Lower lobe of right lung (tissue), 2 donors: ENCODE measurements around the gene BATF. TPM values are rescaled to one million over a fixed set of nuclear protein-coding genes. Genes with fewer than 3 reads are reported as not detected.

Experiments
- ATAC-seq, 2 donors: fragments of 200-7000 bp; cut with Tn5 transposase; one replicate each; pipeline ENCODE4 v1.9.1; 2020 to 2022; ENCODE audit warnings: mild to moderate bottlenecking in 2 of 2, moderate library complexity in 2 of 2
- DNase-seq: peaks from one replicate; pipeline ENCODE4 v3.0.0-alpha.2; 2020
- H3K27ac ChIP-seq: fragments of 200-600 bp; one replicate; pipeline ENCODE4 v1.8.0; 2022
- H3K27me3 ChIP-seq: fragments of 200-600 bp; one replicate; pipeline ENCODE4 v1.8.0; 2022; ENCODE audit warnings: low read depth
- H3K36me3 ChIP-seq: fragments of 200-600 bp; one replicate; pipeline ENCODE4 v1.8.0; 2022; ENCODE audit warnings: mild to moderate bottlenecking
- H3K4me1 ChIP-seq: fragments of 200-600 bp; one replicate; pipeline ENCODE4 v1.8.0; 2022
- H3K4me3 ChIP-seq: fragments of 200-600 bp; one replicate; pipeline ENCODE4 v1.8.0; 2022; ENCODE audit warnings: mild to moderate bottlenecking
- H3K9me3 ChIP-seq: fragments of 200-600 bp; one replicate; pipeline ENCODE4 v1.8.0; 2022
- intact Hi-C: fragments of 100-400 bp; cut with DNase I; formaldehyde crosslinking; loops from one replicate; pipeline ENCODE4 v1.11.0; 2022
- total RNA-seq: library from RNA; stranded (reverse); fragmentation: NEBNext Ultra II Directional; extraction: Animal tissue kit (Norgen Biotek cat#: 25700); gene quantifications from one replicate; pipeline ENCODE4 v1.2.1, GENCODE V29; 2021
- TF ChIP-seq, protein P1 (sequence below): fragments of 200-600 bp; IDR thresholded peaks from one replicate; pipeline ENCODE4 v1.8.0; 2022; ENCODE audit warnings: antibody characterized with exemption, mild to moderate bottlenecking
- donor health status: DM: no; HTN: yes; CAD: no; lungs with severe emphysema.

BATF gene
- total RNA-seq, 1 donor from 2014 or later, result 6.7 TPM

DNA sequence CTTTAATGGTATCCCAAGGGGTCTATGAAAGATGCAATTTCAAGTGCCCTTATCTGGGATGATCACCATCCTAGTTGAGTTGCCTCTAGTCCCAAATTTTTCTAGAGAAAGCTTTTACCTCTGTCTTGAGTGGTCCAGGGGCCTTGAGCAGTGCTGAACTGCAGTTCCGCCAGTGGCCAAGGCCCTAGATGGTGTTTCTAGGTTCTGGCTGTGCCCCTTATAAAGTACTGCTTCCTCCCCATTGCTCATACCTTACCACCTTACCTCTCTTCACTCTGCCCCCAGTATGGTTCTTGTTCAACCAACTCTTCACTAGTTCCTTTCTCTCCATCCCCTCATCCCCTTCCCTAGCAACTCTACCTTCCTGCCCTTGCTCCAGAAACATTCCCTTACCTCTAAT is 3.7 kb downstream of the BATF start:
- TF ChIP-seq, protein P1, sequence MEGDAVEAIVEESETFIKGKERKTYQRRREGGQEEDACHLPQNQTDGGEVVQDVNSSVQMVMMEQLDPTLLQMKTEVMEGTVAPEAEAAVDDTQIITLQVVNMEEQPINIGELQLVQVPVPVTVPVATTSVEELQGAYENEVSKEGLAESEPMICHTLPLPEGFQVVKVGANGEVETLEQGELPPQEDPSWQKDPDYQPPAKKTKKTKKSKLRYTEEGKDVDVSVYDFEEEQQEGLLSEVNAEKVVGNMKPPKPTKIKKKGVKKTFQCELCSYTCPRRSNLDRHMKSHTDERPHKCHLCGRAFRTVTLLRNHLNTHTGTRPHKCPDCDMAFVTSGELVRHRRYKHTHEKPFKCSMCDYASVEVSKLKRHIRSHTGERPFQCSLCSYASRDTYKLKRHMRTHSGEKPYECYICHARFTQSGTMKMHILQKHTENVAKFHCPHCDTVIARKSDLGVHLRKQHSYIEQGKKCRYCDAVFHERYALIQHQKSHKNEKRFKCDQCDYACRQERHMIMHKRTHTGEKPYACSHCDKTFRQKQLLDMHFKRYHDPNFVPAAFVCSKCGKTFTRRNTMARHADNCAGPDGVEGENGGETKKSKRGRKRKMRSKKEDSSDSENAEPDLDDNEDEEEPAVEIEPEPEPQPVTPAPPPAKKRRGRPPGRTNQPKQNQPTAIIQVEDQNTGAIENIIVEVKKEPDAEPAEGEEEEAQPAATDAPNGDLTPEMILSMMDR, result no peak
- Histone ChIP-seq H3K27ac (no peak overlapping the region), H3K4me3 (no peak overlapping the region), H3K9me3 (no peaks in the 10 kb centered on the region), H3K27me3 (no peaks in the 10 kb centered on the region), H3K4me1 (peaks cover 33% of the 10 kb centered on the region), H3K36me3 (no peaks in the 10 kb centered on the region)
- no peak for DNase-seq
- intact Hi-C loops, result no loop called here
- no peak for ATAC-seq

DNA sequence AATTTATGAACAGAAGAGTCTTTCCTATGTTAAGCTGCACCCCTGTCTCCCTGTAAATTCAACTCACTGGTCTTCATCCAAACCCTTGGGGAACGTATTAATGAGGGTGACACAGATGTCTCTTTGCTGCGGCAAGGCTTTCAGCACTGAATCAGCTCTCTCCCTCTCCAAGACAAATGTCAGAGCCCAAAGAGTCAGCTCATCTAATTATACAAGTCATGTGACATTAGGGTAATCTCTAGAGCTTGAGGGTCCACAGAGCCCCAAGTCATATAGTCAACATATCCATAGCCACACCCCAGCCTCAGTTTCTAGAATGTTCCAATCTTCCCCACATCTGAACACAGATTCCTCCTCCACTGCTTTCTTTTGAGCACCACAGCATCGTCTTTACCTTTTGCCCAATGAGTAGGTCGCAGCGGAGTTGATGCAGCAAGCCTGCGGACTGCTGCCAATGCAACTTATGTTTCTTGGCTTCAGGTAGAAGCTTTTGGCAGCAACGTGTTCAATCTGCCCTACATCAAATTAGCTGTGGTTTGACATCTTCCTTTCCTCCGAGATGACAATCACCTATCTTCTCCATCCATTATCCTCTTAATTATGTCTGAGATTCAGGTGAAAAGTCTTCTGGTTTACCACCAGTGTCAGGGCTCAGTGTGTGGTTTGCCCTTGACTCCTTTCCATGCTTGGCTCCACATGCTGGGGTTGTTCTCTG is 5.3 kb downstream of the BATF start:
- H3K9me3 ChIP-seq, result no peaks in the 10 kb centered on the region
- H3K36me3 ChIP-seq, result no peaks in the 10 kb centered on the region
- no peak overlapping the region for H3K4me3 ChIP-seq
- peaks cover 27% of the 10 kb centered on the region for H3K4me1 ChIP-seq
- H3K27ac ChIP-seq, result no peak overlapping the region
- ATAC-seq, result no peak
- TF ChIP-seq, protein P1, result no peak
- intact Hi-C loops, result no loop called here
- no peak for DNase-seq
- H3K27me3 ChIP-seq, result no peaks in the 10 kb centered on the region

DNA sequence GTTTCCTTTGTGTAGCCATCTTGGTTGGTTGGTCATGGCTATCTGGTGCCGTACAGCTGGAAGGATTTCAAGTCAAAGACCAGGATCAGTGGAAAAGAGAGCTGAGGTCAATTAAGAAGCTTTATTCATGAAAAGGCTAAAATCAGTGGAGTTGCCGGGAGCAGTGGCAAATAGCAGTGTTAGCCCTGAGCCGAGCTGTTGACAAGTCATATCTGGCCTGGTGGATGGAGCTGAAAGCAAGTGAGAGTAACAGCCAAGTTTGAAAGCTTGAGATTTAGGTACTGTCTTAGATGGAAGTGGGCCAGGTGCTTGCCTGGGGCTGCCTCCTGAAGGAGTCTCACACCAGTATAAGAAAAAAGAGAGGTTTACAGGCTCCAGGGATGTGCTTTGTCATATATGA is 9.0 kb downstream of the BATF start:
- Histone ChIP-seq H3K27me3 (no peaks in the 10 kb centered on the region), H3K36me3 (no peaks in the 10 kb centered on the region), H3K9me3 (no peaks in the 10 kb centered on the region), H3K4me1 (peaks cover 10% of the 10 kb centered on the region), H3K27ac (no peak overlapping the region), H3K4me3 (no peak overlapping the region)
- ATAC-seq (no peak), DNase-seq (no peak)
- intact Hi-C loops, result no loop called here
- TF ChIP-seq, protein P1, result no peak

DNA sequence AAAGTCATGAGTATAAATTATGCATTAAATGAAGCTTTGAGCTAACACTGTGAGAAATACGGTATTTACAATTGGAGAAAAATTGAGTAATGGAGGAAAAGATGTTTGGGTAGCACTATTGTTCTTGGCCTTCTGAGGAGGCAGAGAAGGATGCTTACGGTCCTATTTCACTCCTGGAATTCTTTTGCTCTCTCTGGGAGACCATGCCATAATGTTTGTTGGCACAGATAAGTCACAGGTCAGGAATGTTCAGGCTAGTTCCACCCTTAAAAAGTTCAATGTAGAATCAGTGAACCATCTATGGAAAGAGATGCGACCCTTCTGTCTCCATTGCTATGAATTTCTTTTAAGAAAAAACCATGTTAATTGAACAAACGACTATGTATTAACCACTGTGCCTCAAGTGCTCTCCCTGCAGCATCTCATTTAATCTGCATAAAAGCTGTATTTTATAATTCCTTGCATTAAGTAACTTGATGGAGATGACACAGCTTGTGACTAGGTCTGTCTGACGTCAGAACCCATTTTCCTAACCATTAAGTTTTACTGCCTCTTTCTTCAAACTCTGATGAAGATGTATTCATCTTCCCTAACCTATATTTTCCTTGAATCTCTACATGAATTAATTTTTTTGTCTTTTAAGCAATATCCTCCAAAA is 9.5 kb downstream of the BATF start:
- H3K27ac ChIP-seq, result no peak overlapping the region
- H3K4me1 ChIP-seq, result peaks cover 12% of the 10 kb centered on the region
- TF ChIP-seq, protein P1, result no peak
- intact Hi-C loops, result no loop called here
- H3K27me3 ChIP-seq, result no peaks in the 10 kb centered on the region
- no peaks in the 10 kb centered on the region for H3K9me3 ChIP-seq
- no peak for DNase-seq
- no peak overlapping the region for H3K4me3 ChIP-seq
- no peaks in the 10 kb centered on the region for H3K36me3 ChIP-seq
- ATAC-seq, result no peak

DNA sequence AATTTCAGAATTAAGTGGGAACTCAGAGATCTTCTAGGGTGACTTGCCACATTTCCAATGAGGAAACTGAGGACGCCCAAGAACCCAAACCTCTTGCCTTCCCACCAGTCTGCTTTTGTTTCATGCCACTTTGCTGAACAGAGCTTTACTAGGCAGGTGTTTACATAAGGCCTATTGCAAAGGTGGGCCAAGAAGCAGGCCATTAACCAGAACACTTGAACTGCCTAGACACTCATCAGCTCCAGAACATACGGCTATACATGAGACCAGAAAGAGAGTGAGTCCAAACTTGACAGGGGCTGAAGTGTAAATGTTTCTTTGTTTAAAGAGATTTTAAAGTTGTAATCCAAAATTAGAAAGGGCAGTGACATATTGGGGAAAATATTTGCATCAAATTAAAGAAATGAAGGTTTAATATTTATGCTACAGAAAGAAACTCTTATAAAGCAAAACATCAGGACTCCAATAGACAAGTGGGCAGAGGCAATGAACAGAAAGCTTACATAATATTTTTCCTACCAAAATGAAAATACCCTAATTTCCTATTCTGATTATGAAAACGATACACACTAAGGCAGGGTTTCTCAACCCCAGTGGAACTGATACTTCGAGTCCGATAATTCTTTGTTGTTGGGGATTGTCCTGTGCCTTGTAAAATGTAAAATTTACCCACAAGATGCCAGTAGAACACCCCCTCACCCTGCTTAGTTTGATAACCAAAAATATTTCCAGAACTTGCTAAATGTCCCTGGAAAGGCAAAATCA is 11.7 kb downstream of the BATF start:
- H3K27ac ChIP-seq, result peak overlapping the region; percentile 41
- peak in 1 of 2 donors; percentile 60 for ATAC-seq
- intact Hi-C loops, result no loop called here

More for the DNA sequence above, 11.7 kb downstream of the BATF start:
- Histone ChIP-seq H3K9me3 (no peaks in the 10 kb centered on the region), H3K27me3 (no peaks in the 10 kb centered on the region), H3K4me3 (no peak overlapping the region), H3K4me1 (peaks cover 19% of the 10 kb centered on the region), H3K36me3 (no peaks in the 10 kb centered on the region)
- TF ChIP-seq, protein P1, result no peak
- no peak for DNase-seq
